K562 (cell line): ENCODE measurements around the gene TESK2. TPM values are rescaled to one million over a fixed set of nuclear protein-coding genes. Genes with fewer than 3 reads are reported as not detected.

Experiments used
- BHLHE40 ChIP-seq: IDR thresholded peaks from 2 replicates; pipeline ENCODE4 v1.6.1; 2011; ENCODE audit warnings: low read length, improper control_type of control experiment
- CBFA2T2 ChIP-seq: fragments of 450-650 bp; conservative IDR thresholded peaks from 2 replicates; pipeline ENCODE4 v1.6.1; 2017; ENCODE audit warnings: mild to moderate bottlenecking
- CHD2 ChIP-seq: IDR thresholded peaks from 2 replicates; pipeline ENCODE4 v1.6.1; 2011; ENCODE audit warnings: low read depth, low read length
- DMBX1 ChIP-seq: fragments of 250-450 bp; sonication (Bioruptor Pico); IDR thresholded peaks from 2 replicates; pipeline ENCODE4 v1.8.0; 2022; ENCODE audit warnings: inconsistent platforms, mild to moderate bottlenecking, moderate library complexity, borderline replicate concordance
- E2F3 ChIP-seq: fragments of 250-450 bp; sonication (Bioruptor Pico); IDR thresholded peaks from 2 replicates; pipeline ENCODE4 v1.4.0; 2020; ENCODE audit warnings: mild to moderate bottlenecking
- FOXK2 ChIP-seq, 2 experiments: fragments of 450-650 bp; IDR thresholded peaks in 1 of 2; conservative IDR thresholded peaks in 1 of 2; 2 replicates each; pipeline ENCODE4 v1.6.1; 2016; ENCODE audit warnings: low read depth in 2 of 2, mild to moderate bottlenecking in 1 of 2
- HOXB6 ChIP-seq: fragments of 250-450 bp; sonication (Bioruptor Pico); IDR thresholded peaks from 2 replicates; pipeline ENCODE4 v1.5.1; 2022; ENCODE audit warnings: mild to moderate bottlenecking, borderline replicate concordance
- ILK ChIP-seq: fragments of 450-650 bp; IDR thresholded peaks from 2 replicates; pipeline ENCODE4 v1.6.1; 2016; ENCODE audit warnings: missing genetic modification characterization, low read depth, mild to moderate bottlenecking, missing compliant biosample characterization, moderate library complexity, borderline replicate concordance
- MYNN ChIP-seq, 2 experiments: sonication (generic); formaldehyde crosslinking in 1 of 2; IDR thresholded peaks; 2 replicates each; pipeline versions ENCODE4 v1.5.0 to v1.6.1; 2016 to 2020; ENCODE audit warnings: antibody characterized with exemption in 1 of 2, missing genetic modification reagents in 1 of 2
- NFYB ChIP-seq: IDR thresholded peaks from 2 replicates; pipeline ENCODE4 v1.6.1; 2011; ENCODE audit warnings: mild to moderate bottlenecking, moderate library complexity; ENCODE audit not compliant: insufficient read length; ENCODE audit errors: extremely low read depth
- PHB ChIP-seq: fragments of 250-450 bp; sonication (Bioruptor Pico); IDR thresholded peaks from 2 replicates; pipeline ENCODE4 v1.5.0; 2021
- POLR2A ChIP-seq: fragments of 450-650 bp; conservative IDR thresholded peaks from 2 replicates; pipeline ENCODE4 v1.6.1; 2016
- POLR2B ChIP-seq: fragments of 450-650 bp; IDR thresholded peaks from 2 replicates; pipeline ENCODE4 v1.6.1; 2018; ENCODE audit warnings: low read depth; ENCODE audit not compliant: partially characterized antibody
- RBFOX2 ChIP-seq: fragments of 200-400 bp; formaldehyde crosslinking; IDR thresholded peaks from 2 replicates; pipeline ENCODE4 v1.6.1; 2017; ENCODE audit warnings: low read depth, mild to moderate bottlenecking, low read length, moderate library complexity
- RBM39 ChIP-seq: fragments of 200-400 bp; formaldehyde crosslinking; optimal IDR thresholded peaks from 2 replicates; pipeline ENCODE3; 2018; ENCODE audit warnings: low read depth, low read length
- RNF2 ChIP-seq: sonication (generic); IDR thresholded peaks from 2 replicates; pipeline ENCODE4 v1.6.1; 2016
- RUNX1 ChIP-seq: sonication (generic); IDR thresholded peaks from 2 replicates; pipeline ENCODE4 v1.6.1; 2016; ENCODE audit warnings: antibody characterized with exemption, low read depth
- SREBF1 ChIP-seq: fragments of 150-350 bp; IDR thresholded peaks from 2 replicates; pipeline ENCODE4 v1.6.1; 2014; ENCODE audit warnings: antibody characterized with exemption, low read depth, low read length, borderline replicate concordance
- SUPT5H ChIP-seq: fragments of 450-650 bp; IDR thresholded peaks from 2 replicates; pipeline ENCODE4 v1.6.1; 2016
- TCFL5 ChIP-seq: fragments of 250-450 bp; sonication (Bioruptor Pico); conservative IDR thresholded peaks from 2 replicates; pipeline ENCODE4 v1.6.1; 2021; ENCODE audit warnings: mild to moderate bottlenecking, moderate library complexity, matching md5 sums
- TGIF2 ChIP-seq: sonication (generic); formaldehyde crosslinking; IDR thresholded peaks from 2 replicates; pipeline ENCODE4 v1.8.1; 2022; ENCODE audit warnings: mild to moderate bottlenecking, missing genetic modification reagents, moderate library complexity
- ZFP1 ChIP-seq: fragments of 450-650 bp; formaldehyde crosslinking; IDR thresholded peaks from 2 replicates; pipeline ENCODE4 v1.4.0; 2020; ENCODE audit warnings: mild to moderate bottlenecking, mixed read lengths
- ZNF217 ChIP-seq: sonication (generic); formaldehyde crosslinking; IDR thresholded peaks from 2 replicates; pipeline ENCODE4 v1.8.0; 2022; ENCODE audit warnings: mild to moderate bottlenecking, missing genetic modification reagents
- ZNF347 ChIP-seq: fragments of 450-650 bp; formaldehyde crosslinking; IDR thresholded peaks from 2 replicates; pipeline ENCODE4 v1.4.0; 2020; ENCODE audit warnings: low read depth, mild to moderate bottlenecking, moderate library complexity
- ZNF507 ChIP-seq: conservative IDR thresholded peaks from 2 replicates; pipeline ENCODE4 v1.6.1; 2017; ENCODE audit warnings: missing genetic modification characterization, missing compliant biosample characterization
- ZNF589 ChIP-seq: fragments of 200-800 bp; sonication (Bioruptor generic); IDR thresholded peaks from 2 replicates; pipeline ENCODE4 v1.6.1; 2016; ENCODE audit warnings: low read depth, missing genetic modification characterization, missing compliant biosample characterization
- polyA plus RNA-seq, 8 experiments: library from polyadenylated mRNA; depleted of rRNA in 4 of 8; stranded (reverse) in 5 of 8; unstranded in 3 of 8; fragments of >200 nt; fragmentation: Nextera tagmentation in 2 of 8; fragmentation: Illumina TruSeq in 1 of 8; extraction: Ambion mirVana in 2 of 8; extraction: Trizol in 1 of 8; gene quantifications; 2 replicates each; pipeline versions ENCODE4 v1.2.1 to v1.2.3, GENCODE V29; 2011 to 2014; ENCODE audit warnings: inconsistent platforms in 1 of 8, missing spikeins in 1 of 8
- total RNA-seq, 7 experiments: library from RNA; depleted of rRNA in 6 of 7; stranded (reverse); fragments of >200 nt in 6 of 7; fragmentation: Illumina TruSeq in 2 of 7; extraction: Trizol in 2 of 7; gene quantifications; 2 replicates each; pipeline versions ENCODE4 v1.2.1 to v1.2.3, GENCODE V29; 2011 to 2021; ENCODE audit warnings: low replicate concordance in 1 of 7
- TF ChIP-seq, protein P1 (sequence below): fragments of 450-650 bp; formaldehyde crosslinking; conservative IDR thresholded peaks from 2 replicates; pipeline ENCODE4 v1.4.0; 2022; ENCODE audit warnings: mild to moderate bottlenecking, missing genetic modification characterization
- TF ChIP-seq, protein P2 (sequence below), 2 experiments: fragments of 450-650 bp in 1 of 2; sonication (generic) in 1 of 2; formaldehyde crosslinking; conservative IDR thresholded peaks; 2 replicates each; pipeline versions ENCODE4 v1.4.0 to v1.8.1; 2020 to 2022; ENCODE audit warnings: mild to moderate bottlenecking in 1 of 2, missing genetic modification reagents in 1 of 2
- TF ChIP-seq, protein P3 (sequence below): sonication (generic); formaldehyde crosslinking; IDR thresholded peaks from 2 replicates; pipeline ENCODE4 v1.8.0; 2022; ENCODE audit warnings: missing genetic modification reagents, mild to moderate bottlenecking, borderline replicate concordance

TESK2 gene
- total and polyA plus RNA-seq, 9 of the 15 experiments (the other 6 are each of a cell fraction or from before 2014, with no cell fraction given), result 1.6 to 5.3 (median 3.7) TPM

DNA sequence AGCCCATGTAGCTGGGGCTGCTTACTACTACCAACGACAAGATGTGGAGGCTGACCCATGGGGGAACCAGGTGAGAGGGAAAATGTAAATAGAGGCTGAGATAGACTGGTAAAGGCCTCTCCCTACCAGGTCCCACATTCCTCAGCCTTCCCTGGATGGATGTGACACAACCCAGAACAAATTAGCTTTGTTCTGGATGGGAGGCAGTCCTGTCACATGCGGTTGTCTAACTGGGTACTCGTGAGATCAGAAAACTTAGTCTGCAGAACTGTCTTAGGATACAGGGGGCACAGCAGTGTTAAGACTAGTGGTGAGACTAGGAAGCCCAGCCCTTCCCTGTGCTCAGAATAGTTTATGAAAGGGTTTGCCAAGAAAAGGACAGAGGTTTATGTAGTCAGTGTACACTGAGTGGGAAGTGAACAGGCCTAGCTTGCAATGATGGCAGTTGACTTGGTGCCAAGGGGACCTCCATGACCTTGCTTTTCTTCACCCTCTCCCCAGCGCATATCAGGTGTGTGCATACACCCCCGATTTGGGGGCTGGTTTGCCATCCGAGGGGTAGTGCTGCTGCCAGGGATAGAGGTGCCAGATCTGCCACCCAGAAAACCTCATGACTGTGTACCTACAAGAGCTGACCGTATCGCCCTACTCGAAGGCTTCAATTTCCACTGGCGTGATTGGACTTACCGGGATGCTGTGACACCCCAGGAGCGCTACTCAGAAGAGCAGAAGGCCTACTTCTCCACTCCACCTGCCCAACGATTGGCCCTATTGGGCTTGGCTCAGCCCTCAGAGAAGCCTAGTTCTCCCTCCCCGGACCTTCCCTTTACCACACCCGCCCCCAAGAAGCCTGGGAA, 17.6 kb upstream of the TESK2 start (continued):
- no peak for TF ChIP-seq DMBX1
- no peak for TF ChIP-seq CBFA2T2
- peak; percentile 31 for TF ChIP-seq RBM39
- TF ChIP-seq PHB, result no peak
- peak; percentile 65 for TF ChIP-seq SUPT5H
- no peak for TF ChIP-seq RNF2
- no peak for TF ChIP-seq ZNF217 (CRISPR knock-in tag)
- TF ChIP-seq RBFOX2, result 0 out of 2 replicates have a peak, but pooled peaks have one; percentile 51
- no peak for TF ChIP-seq ZFP1 (CRISPR knock-in tag)
- no peak for TF ChIP-seq ZNF589
- TF ChIP-seq MYNN (IDR thresholded peaks at IDR 0.05), result peak; percentile 26; the same call in 1 of the 2 replicates
- TF ChIP-seq MYNN (CRISPR knock-in tag; IDR thresholded peaks at IDR 0.05), result no peak
- TF ChIP-seq BHLHE40, result no peak
- TF ChIP-seq ZNF347 (CRISPR knock-in tag), result no peak
- TF ChIP-seq, protein P1, sequence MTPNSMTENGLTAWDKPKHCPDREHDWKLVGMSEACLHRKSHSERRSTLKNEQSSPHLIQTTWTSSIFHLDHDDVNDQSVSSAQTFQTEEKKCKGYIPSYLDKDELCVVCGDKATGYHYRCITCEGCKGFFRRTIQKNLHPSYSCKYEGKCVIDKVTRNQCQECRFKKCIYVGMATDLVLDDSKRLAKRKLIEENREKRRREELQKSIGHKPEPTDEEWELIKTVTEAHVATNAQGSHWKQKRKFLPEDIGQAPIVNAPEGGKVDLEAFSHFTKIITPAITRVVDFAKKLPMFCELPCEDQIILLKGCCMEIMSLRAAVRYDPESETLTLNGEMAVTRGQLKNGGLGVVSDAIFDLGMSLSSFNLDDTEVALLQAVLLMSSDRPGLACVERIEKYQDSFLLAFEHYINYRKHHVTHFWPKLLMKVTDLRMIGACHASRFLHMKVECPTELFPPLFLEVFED (CRISPR knock-in tag), result no peak
- TF ChIP-seq TGIF2 (CRISPR knock-in tag), result no peak
- 0 out of 2 replicates have a peak, but pooled peaks have one; percentile 9 for TF ChIP-seq CHD2
- TF ChIP-seq RUNX1, result no peak
- no peak for TF ChIP-seq ILK (tag)
- no peak for TF ChIP-seq E2F3 (CRISPR knock-in tag)
- no peak for TF ChIP-seq HOXB6 (CRISPR knock-in tag)
- TF ChIP-seq SREBF1, result no peak
- peak; percentile 52 for TF ChIP-seq POLR2B
- TF ChIP-seq, protein P2, sequence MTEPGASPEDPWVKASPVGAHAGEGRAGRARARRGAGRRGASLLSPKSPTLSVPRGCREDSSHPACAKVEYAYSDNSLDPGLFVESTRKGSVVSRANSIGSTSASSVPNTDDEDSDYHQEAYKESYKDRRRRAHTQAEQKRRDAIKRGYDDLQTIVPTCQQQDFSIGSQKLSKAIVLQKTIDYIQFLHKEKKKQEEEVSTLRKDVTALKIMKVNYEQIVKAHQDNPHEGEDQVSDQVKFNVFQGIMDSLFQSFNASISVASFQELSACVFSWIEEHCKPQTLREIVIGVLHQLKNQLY (CRISPR knock-in tag; conservative IDR thresholded peaks at IDR 0.05), result no peak
- no peak for TF ChIP-seq NFYB
- TF ChIP-seq POLR2A, result peak; percentile 68
- no peak for TF ChIP-seq TCFL5
- TF ChIP-seq, protein P3, sequence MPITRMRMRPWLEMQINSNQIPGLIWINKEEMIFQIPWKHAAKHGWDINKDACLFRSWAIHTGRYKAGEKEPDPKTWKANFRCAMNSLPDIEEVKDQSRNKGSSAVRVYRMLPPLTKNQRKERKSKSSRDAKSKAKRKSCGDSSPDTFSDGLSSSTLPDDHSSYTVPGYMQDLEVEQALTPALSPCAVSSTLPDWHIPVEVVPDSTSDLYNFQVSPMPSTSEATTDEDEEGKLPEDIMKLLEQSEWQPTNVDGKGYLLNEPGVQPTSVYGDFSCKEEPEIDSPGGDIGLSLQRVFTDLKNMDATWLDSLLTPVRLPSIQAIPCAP (CRISPR knock-in tag), result no peak
- no peak for TF ChIP-seq ZNF507 (tag)
- TF ChIP-seq FOXK2 (conservative IDR thresholded peaks at IDR 0.05 in 1 of 2, IDR thresholded peaks at IDR 0.05 in 1 of 2; ENCODE audit: low read depth in 2 of 2), result no peak
